IMR-90 (cell line): ENCODE results near the gene COLEC12. TPM values are rescaled to one million over a fixed set of nuclear protein-coding genes. Genes with fewer than 3 reads are reported as not detected.

ENCODE experiments used
- ATAC-seq: fragments of 200-7000 bp; cut with Tn5 transposase; 2 replicates; pipeline ENCODE4 v1.9.1; 2020; ENCODE audit warnings: low read depth, mild to moderate bottlenecking, moderate library complexity
- BruUV-seq: library from RNA; stranded (reverse); fragments of 400-500 nt; replicated peaks from 2 replicates; lab custom pipeline; 2021; lab: Mats Ljungman, UMichigan
- CTCF ChIA-PET: fragments of 300-600 bp; formaldehyde crosslinking; extraction: SDS; loops from one replicate; lab custom pipeline; 2021; ENCODE audit warnings: antibody characterized with exemption; lab: Yijun Ruan, JAX
- POLR2A ChIA-PET: fragments of 300-600 bp; sonication (Branson Sonifier 250); formaldehyde crosslinking; loops from one replicate; lab custom pipeline; 2022; ENCODE audit warnings: antibody characterized with exemption; ENCODE audit not compliant: unreplicated experiment; lab: Charles Lee
- DNase-seq: peaks from one replicate; pipeline ENCODE4 v3.0.0; 2013
- H2AFZ ChIP-seq: replicated peaks from 2 replicates; pipeline ENCODE3; 2013; ENCODE audit warnings: low read length, mild to moderate bottlenecking; ENCODE audit not compliant: poor library complexity
- H2AK5ac ChIP-seq: 2 replicates; pipeline ENCODE4 v1.6.1; 2013; ENCODE audit warnings: low read depth, low read length, inconsistent platforms
- H2AK9ac ChIP-seq: replicated peaks from 2 replicates; pipeline ENCODE3; 2013; ENCODE audit warnings: mild to moderate bottlenecking, low read depth, low read length, moderate library complexity; ENCODE audit not compliant: poor library complexity
- H2BK120ac ChIP-seq: 2 replicates; pipeline ENCODE4 v1.6.1; 2013; ENCODE audit warnings: low read depth, low read length, inconsistent platforms
- H2BK15ac ChIP-seq: 3 replicates; pipeline ENCODE4 v1.6.1; 2013; ENCODE audit warnings: low read depth, low read length, inconsistent platforms
- H2BK20ac ChIP-seq: 2 replicates; pipeline ENCODE4 v1.6.1; 2013; ENCODE audit warnings: low read depth, mild to moderate bottlenecking, inconsistent platforms, low read length, moderate library complexity
- H2BK5ac ChIP-seq: 2 replicates; pipeline ENCODE4 v1.6.1; 2013; ENCODE audit warnings: mild to moderate bottlenecking, low read depth, low read length, inconsistent platforms; ENCODE audit not compliant: poor library complexity, severe bottlenecking
- H3K14ac ChIP-seq: replicated peaks from 2 replicates; pipeline ENCODE4 v1.6.1; 2013; ENCODE audit warnings: low read depth, low read length, inconsistent platforms
- H3K18ac ChIP-seq: 2 replicates; pipeline ENCODE4 v1.6.1; 2013; ENCODE audit warnings: low read depth, low read length, control low read depth
- H3K23ac ChIP-seq: 2 replicates; pipeline ENCODE4 v1.6.1; 2013; ENCODE audit warnings: low read depth, low read length, inconsistent platforms
- H3K27ac ChIP-seq: 2 replicates; pipeline ENCODE4 v1.5.1; 2013; ENCODE audit warnings: mild to moderate bottlenecking, control low read depth, low read length; ENCODE audit not compliant: insufficient read depth
- H3K27me3 ChIP-seq: 2 replicates; pipeline ENCODE4 v1.6.1; 2013; ENCODE audit warnings: low read length; ENCODE audit not compliant: control insufficient read depth, insufficient read depth
- H3K36me3 ChIP-seq: 2 replicates; pipeline ENCODE4 v1.6.1; 2013; ENCODE audit warnings: low read length, mixed read lengths; ENCODE audit not compliant: control insufficient read depth, insufficient read depth
- H3K4ac ChIP-seq: 2 replicates; pipeline ENCODE4 v1.6.1; 2013; ENCODE audit warnings: low read depth, low read length, inconsistent platforms
- H3K4me1 ChIP-seq: 2 replicates; pipeline ENCODE4 v1.6.1; 2013; ENCODE audit warnings: low read length, mixed read lengths; ENCODE audit not compliant: control insufficient read depth, insufficient read depth
- H3K4me2 ChIP-seq: 2 replicates; pipeline ENCODE4 v1.6.1; 2013; ENCODE audit warnings: low read depth, mild to moderate bottlenecking, control low read depth, low read length, moderate library complexity
- H3K4me3 ChIP-seq: 2 replicates; pipeline ENCODE4 v1.5.1; 2013; ENCODE audit warnings: low read depth, mild to moderate bottlenecking, control low read depth, low read length, moderate library complexity; ENCODE audit not compliant: insufficient read depth
- H3K56ac ChIP-seq: 2 replicates; pipeline ENCODE4 v1.6.1; 2013; ENCODE audit warnings: low read length, inconsistent platforms; ENCODE audit not compliant: insufficient read depth; ENCODE audit errors: extremely low read depth
- H3K79me1 ChIP-seq, 2 experiments: 2 replicates each; pipeline ENCODE4 v1.6.1; 2013; ENCODE audit warnings: low read length in 2 of 2, inconsistent platforms in 1 of 2, low read depth in 1 of 2
- H3K9ac ChIP-seq: 2 replicates; pipeline ENCODE4 v1.6.1; 2013; ENCODE audit warnings: low read depth, low read length, control low read depth
- H3K9me1 ChIP-seq: 2 replicates; pipeline ENCODE4 v1.6.1; 2013; ENCODE audit warnings: low read length, inconsistent platforms; ENCODE audit not compliant: insufficient read depth
- H3K9me3 ChIP-seq: 2 replicates; pipeline ENCODE4 v1.6.1; 2013; ENCODE audit warnings: low read length; ENCODE audit not compliant: control insufficient read depth, insufficient read depth
- H4K20me1 ChIP-seq: 2 replicates; pipeline ENCODE4 v1.6.1; 2013; ENCODE audit warnings: low read length, inconsistent platforms; ENCODE audit not compliant: insufficient read depth
- H4K5ac ChIP-seq: 2 replicates; pipeline ENCODE4 v1.6.1; 2013; ENCODE audit warnings: mild to moderate bottlenecking, low read depth, low read length, control low read depth
- H4K8ac ChIP-seq, 2 experiments: 2 replicates each; pipeline ENCODE4 v1.6.1; 2013; ENCODE audit warnings: low read depth in 2 of 2, low read length in 2 of 2, control low read depth in 1 of 2, inconsistent platforms in 1 of 2
- H4K91ac ChIP-seq: 2 replicates; pipeline ENCODE4 v1.6.1; 2013; ENCODE audit warnings: low read depth, low read length, inconsistent platforms; ENCODE audit not compliant: insufficient read depth
- CHD1 ChIP-seq: IDR thresholded peaks from 2 replicates; pipeline ENCODE4 v1.6.1; 2012; ENCODE audit warnings: low read depth, low read length, improper control_type of control experiment
- MAFK ChIP-seq: IDR thresholded peaks from 2 replicates; pipeline ENCODE4 v1.6.1; 2012; ENCODE audit warnings: low read depth, low read length, improper control_type of control experiment
- MAZ ChIP-seq: IDR thresholded peaks from 2 replicates; pipeline ENCODE4 v1.6.1; 2012; ENCODE audit warnings: low read depth, mild to moderate bottlenecking, low read length, improper control_type of control experiment, moderate library complexity, borderline replicate concordance
- RAD21 ChIP-seq: IDR thresholded peaks from 2 replicates; pipeline ENCODE4 v1.6.1; 2012; ENCODE audit warnings: low read length, improper control_type of control experiment
- WGBS, 2 experiments: methylation state at CpG; one replicate each; pipeline versions ENCODE4 v1.1.5 to v1.1.7; 2013; ENCODE audit warnings: missing lambda C conversion rate in 2 of 2; ENCODE audit not compliant: insufficient read length in 1 of 2; ENCODE audit errors: extremely low coverage in 2 of 2; 5-methylcytosine and 5-hydroxymethylcytosine counted together
- dilution Hi-C: fragments of 300-500 bp; cut with HindIII; formaldehyde crosslinking; loops from one replicate; pipeline ENCODE4 v1.14.3; 2018; ENCODE audit warnings: low sequenced_read_pairs; ENCODE audit not compliant: unreplicated experiment
- in situ Hi-C: fragments of 300-500 bp; cut with MboI; formaldehyde crosslinking; loops from 3 replicates; pipeline ENCODE4 v1.14.3; 2019; ENCODE audit warnings: low sequenced_read_pairs, inconsistent platforms, mixed read lengths
- intact Hi-C: fragments of 100-400 bp; cut with micrococcal nuclease; formaldehyde crosslinking; loops from 2 replicates; pipeline ENCODE4 v1.10.0; 2022
- polyA plus RNA-seq, 3 experiments: library from polyadenylated mRNA; depleted of rRNA; stranded (reverse); fragments of >200 nt; gene quantifications; 2 replicates each; pipeline ENCODE4 v1.2.3, GENCODE V29; 2012; ENCODE audit warnings: low replicate concordance in 1 of 3
- total RNA-seq: library from RNA; depleted of rRNA; stranded (reverse); fragments of >200 nt; gene quantifications from 2 replicates; pipeline ENCODE4 v1.2.3, GENCODE V29; 2012
- TF ChIP-seq, protein P1 (sequence below): fragments of 150-350 bp; IDR thresholded peaks from 2 replicates; pipeline ENCODE4 v1.6.1; 2017; ENCODE audit warnings: mild to moderate bottlenecking, antibody characterized with exemption, low read length, low read depth

COLEC12 gene
- total and polyA plus RNA-seq, 2 of the 4 experiments (the other 2 are of a cell fraction), result 1.0 to 2.3 TPM

DNA sequence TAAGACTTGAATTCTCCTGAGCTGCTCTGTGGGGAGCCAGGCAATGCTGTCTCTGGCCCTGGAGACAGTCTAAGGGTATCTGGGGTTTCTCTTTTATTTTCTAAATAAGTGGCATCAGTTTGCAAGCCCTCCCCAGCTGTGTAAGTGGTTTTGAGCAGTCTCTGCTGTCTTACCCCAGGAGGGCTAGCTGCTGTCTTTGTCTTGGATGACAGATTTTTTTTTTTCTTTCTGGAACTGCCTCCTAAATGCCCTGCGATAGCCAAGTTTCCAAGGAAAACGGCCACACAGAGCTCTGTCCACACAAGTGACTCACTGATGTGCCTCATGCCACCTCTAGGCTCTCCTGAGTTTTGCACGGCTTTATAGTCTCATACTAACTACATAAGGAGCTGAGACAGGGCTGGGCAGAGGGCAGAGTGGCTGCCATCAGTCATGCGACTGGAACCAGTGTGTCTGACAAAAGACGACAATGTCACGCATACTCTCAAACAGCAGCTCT lies 195.4 kb downstream of the COLEC12 start:
- Histone ChIP-seq H4K20me1 (no peaks in the 10 kb centered on the region), H2BK120ac (no peak overlapping the region), H4K8ac (no peak overlapping the region), H2AK5ac (no peak overlapping the region), H3K9ac (no peak overlapping the region), H3K79me1 (no peaks in the 10 kb centered on the region), H2AK9ac (no peak overlapping the region), H3K14ac (no peak overlapping the region), H3K27ac (no peak overlapping the region), H3K27me3 (peaks cover 64% of the 10 kb centered on the region), H3K4me1 (no peaks in the 10 kb centered on the region), H2AFZ (no peak overlapping the region), H2BK15ac (no peak overlapping the region), H3K4me2 (no peak overlapping the region), H2BK20ac (no peak overlapping the region), H3K9me1 (no peaks in the 10 kb centered on the region), H3K9me3 (no peaks in the 10 kb centered on the region), H4K5ac (no peak overlapping the region), H3K4me3 (no peak overlapping the region), H4K91ac (no peak overlapping the region), H3K18ac (no peak overlapping the region), H3K23ac (no peak overlapping the region), H2BK5ac (no peak overlapping the region), H3K56ac (no peak overlapping the region), H3K4ac (no peak overlapping the region), H3K36me3 (no peaks in the 10 kb centered on the region)
- no TSS peak for BruUV-seq
- intact Hi-C loops, result no loop called here
- ChIA-PET CTCF (no interaction called here), POLR2A (interaction anchor here (0.7 kb wide), 1 partner anchor 8 kb away, joined by 9 read pairs; no protein-coding TSS in a partner anchor)
- 20% methylated on average over 2 of the region's 6 CpGs; no CpG with 5 or more reads in 1 of the 2 experiments for WGBS, 2 experiments
- dilution Hi-C loops, result no loop called here
- DNase-seq (no peak), ATAC-seq (no peak)
- in situ Hi-C loops, result no loop called here
- no peak for TF ChIP-seq RAD21
- TF ChIP-seq MAFK, result no peak
- no peak for TF ChIP-seq MAZ
- TF ChIP-seq CHD1, result no peak
- TF ChIP-seq, protein P1, sequence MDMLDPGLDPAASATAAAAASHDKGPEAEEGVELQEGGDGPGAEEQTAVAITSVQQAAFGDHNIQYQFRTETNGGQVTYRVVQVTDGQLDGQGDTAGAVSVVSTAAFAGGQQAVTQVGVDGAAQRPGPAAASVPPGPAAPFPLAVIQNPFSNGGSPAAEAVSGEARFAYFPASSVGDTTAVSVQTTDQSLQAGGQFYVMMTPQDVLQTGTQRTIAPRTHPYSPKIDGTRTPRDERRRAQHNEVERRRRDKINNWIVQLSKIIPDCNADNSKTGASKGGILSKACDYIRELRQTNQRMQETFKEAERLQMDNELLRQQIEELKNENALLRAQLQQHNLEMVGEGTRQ, result no peak
